Osteoblast (primary cell): ENCODE data around the gene PI4K2A. TPM values are rescaled to one million over a fixed set of nuclear protein-coding genes. Genes with fewer than 3 reads are reported as not detected.

Experiments used
- DNase-seq: peaks from one replicate; pipeline ENCODE4 v3.0.0; 2011; ENCODE audit warnings: low spot score, mixed read lengths; ENCODE audit not compliant: insufficient read length; ENCODE audit errors: missing footprints
- H2AFZ ChIP-seq: 2 replicates; pipeline ENCODE4 v1.6.0; 2011; ENCODE audit warnings: mild to moderate bottlenecking, low read length
- H3K27ac ChIP-seq: 2 replicates; pipeline ENCODE4 v1.5.1; 2011; ENCODE audit warnings: mild to moderate bottlenecking, low read depth, low read length, moderate library complexity
- H3K27me3 ChIP-seq: 2 replicates; pipeline ENCODE4 v1.6.0; 2012; ENCODE audit warnings: mild to moderate bottlenecking, control low read depth, inconsistent platforms, low read length, moderate library complexity; ENCODE audit not compliant: insufficient read depth
- H3K36me3 ChIP-seq: 2 replicates; pipeline ENCODE4 v1.5.1; 2011; ENCODE audit warnings: mild to moderate bottlenecking, low read length, control low read depth, moderate library complexity; ENCODE audit not compliant: insufficient read depth
- H3K4me1 ChIP-seq: 2 replicates; pipeline ENCODE4 v1.5.1; 2011; ENCODE audit warnings: mild to moderate bottlenecking, low read length, control low read depth, moderate library complexity; ENCODE audit not compliant: insufficient read depth
- H3K4me2 ChIP-seq: 2 replicates; pipeline ENCODE4 v1.6.0; 2011; ENCODE audit warnings: mild to moderate bottlenecking, low read length; ENCODE audit not compliant: insufficient read depth
- H3K4me3 ChIP-seq: fragments of 200-600 bp; sonication (generic); 3 replicates; pipeline ENCODE4 v1.5.1; 2012; ENCODE audit warnings: mild to moderate bottlenecking, low read length, inconsistent platforms; ENCODE audit not compliant: insufficient read depth
- H3K79me2 ChIP-seq: 2 replicates; pipeline ENCODE4 v1.6.0; 2012; ENCODE audit warnings: mild to moderate bottlenecking, low read length, control low read depth, inconsistent platforms; ENCODE audit not compliant: insufficient read depth
- H3K9me3 ChIP-seq: 2 replicates; pipeline ENCODE4 v1.5.1; 2011; ENCODE audit warnings: low read depth, low read length, control low read depth
- H4K20me1 ChIP-seq: 2 replicates; pipeline ENCODE4 v1.6.0; 2012; ENCODE audit warnings: mild to moderate bottlenecking, low read length, control low read depth; ENCODE audit not compliant: insufficient read depth
- total RNA-seq: library from RNA; depleted of rRNA; stranded (reverse); fragments of >200 nt; gene quantifications from 2 replicates; pipeline ENCODE4 v1.2.3, GENCODE V29; 2012
- TF ChIP-seq, protein P1 (sequence below): IDR thresholded peaks from 2 replicates; pipeline ENCODE4 v1.5.1; 2011; ENCODE audit warnings: mild to moderate bottlenecking, low read depth, low read length, moderate library complexity; ENCODE audit errors: extremely low read depth

PI4K2A gene
- total RNA-seq, 1 donor: 23.5 TPM

DNA sequence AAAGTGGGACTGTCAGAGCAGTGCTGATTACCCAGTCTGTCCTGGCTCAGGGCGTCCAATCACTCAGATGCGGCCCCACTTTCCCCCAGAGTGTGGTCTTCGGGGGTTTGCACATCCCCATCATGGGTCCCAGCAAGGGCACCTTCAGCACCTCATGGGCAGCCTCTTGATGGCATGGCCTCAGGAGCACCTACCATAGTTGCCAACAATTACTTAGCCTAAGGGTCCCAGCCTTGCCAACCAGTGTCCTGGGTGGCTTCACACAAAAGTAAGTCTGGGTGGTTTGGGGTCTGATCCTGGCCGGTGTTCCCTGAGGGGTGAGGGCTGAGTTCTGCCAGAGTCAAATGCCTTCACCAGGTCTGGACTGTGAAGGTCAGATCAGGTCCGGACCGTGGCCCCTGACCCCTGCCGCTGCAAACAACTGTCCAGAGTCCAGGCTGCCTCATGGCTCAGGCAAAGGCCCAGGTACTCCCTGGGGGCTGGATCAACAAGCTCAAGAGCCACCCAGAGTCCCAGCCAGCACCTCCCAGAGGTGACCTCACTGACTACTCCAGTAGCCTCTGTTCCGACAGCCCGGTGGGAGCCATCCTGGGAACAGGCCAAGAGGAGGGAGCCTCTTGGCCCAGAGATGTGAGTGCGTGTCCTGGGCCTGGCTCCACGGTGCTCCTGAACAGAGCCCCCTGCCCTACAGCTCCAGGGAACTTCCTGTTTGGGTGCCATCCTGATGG is 66.8 kb downstream of the PI4K2A start:
- TF ChIP-seq, protein P1, sequence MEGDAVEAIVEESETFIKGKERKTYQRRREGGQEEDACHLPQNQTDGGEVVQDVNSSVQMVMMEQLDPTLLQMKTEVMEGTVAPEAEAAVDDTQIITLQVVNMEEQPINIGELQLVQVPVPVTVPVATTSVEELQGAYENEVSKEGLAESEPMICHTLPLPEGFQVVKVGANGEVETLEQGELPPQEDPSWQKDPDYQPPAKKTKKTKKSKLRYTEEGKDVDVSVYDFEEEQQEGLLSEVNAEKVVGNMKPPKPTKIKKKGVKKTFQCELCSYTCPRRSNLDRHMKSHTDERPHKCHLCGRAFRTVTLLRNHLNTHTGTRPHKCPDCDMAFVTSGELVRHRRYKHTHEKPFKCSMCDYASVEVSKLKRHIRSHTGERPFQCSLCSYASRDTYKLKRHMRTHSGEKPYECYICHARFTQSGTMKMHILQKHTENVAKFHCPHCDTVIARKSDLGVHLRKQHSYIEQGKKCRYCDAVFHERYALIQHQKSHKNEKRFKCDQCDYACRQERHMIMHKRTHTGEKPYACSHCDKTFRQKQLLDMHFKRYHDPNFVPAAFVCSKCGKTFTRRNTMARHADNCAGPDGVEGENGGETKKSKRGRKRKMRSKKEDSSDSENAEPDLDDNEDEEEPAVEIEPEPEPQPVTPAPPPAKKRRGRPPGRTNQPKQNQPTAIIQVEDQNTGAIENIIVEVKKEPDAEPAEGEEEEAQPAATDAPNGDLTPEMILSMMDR: no peak
- H3K27ac ChIP-seq: no peak overlapping the region
- H3K79me2 ChIP-seq: no peaks in the 10 kb centered on the region
- peaks cover 20% of the 10 kb centered on the region for H3K4me1 ChIP-seq
- H3K4me2 ChIP-seq: no peak overlapping the region
- DNase-seq: no peak
- no peaks in the 10 kb centered on the region for H3K9me3 ChIP-seq
- H3K27me3 ChIP-seq: no peaks in the 10 kb centered on the region
- no peak overlapping the region for H2AFZ ChIP-seq
- no peaks in the 10 kb centered on the region for H4K20me1 ChIP-seq
- no peaks in the 10 kb centered on the region for H3K36me3 ChIP-seq
- no peak overlapping the region for H3K4me3 ChIP-seq

DNA sequence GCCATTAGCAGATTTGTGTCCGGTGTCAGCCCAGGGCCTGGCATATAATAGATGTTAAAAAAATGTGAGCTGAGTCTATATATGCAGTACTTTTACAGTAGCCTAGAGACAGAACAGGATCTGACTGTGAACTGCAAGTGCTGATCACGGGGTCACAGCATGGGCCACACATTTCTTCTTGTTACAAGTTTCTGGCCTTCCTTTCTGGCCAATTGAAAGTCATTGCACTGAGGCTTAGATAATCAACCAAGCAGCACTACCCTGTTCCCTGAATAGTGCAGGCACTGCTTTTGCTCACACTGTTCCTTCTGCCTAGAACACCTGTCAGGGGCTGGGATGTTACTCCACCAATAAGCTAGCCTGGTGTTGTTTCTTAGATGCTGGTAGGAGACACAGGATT is 67.7 kb downstream of the PI4K2A start:
- no peaks in the 10 kb centered on the region for H3K36me3 ChIP-seq
- H3K27me3 ChIP-seq: no peaks in the 10 kb centered on the region
- H3K4me1 ChIP-seq: peaks cover 25% of the 10 kb centered on the region
- H3K4me3 ChIP-seq: no peak overlapping the region
- TF ChIP-seq, protein P1: no peak
- no peaks in the 10 kb centered on the region for H3K79me2 ChIP-seq
- no peaks in the 10 kb centered on the region for H4K20me1 ChIP-seq
- H3K27ac ChIP-seq: no peak overlapping the region
- no peak overlapping the region for H2AFZ ChIP-seq
- DNase-seq: no peak
- H3K9me3 ChIP-seq: no peaks in the 10 kb centered on the region
- H3K4me2 ChIP-seq: no peak overlapping the region

DNA sequence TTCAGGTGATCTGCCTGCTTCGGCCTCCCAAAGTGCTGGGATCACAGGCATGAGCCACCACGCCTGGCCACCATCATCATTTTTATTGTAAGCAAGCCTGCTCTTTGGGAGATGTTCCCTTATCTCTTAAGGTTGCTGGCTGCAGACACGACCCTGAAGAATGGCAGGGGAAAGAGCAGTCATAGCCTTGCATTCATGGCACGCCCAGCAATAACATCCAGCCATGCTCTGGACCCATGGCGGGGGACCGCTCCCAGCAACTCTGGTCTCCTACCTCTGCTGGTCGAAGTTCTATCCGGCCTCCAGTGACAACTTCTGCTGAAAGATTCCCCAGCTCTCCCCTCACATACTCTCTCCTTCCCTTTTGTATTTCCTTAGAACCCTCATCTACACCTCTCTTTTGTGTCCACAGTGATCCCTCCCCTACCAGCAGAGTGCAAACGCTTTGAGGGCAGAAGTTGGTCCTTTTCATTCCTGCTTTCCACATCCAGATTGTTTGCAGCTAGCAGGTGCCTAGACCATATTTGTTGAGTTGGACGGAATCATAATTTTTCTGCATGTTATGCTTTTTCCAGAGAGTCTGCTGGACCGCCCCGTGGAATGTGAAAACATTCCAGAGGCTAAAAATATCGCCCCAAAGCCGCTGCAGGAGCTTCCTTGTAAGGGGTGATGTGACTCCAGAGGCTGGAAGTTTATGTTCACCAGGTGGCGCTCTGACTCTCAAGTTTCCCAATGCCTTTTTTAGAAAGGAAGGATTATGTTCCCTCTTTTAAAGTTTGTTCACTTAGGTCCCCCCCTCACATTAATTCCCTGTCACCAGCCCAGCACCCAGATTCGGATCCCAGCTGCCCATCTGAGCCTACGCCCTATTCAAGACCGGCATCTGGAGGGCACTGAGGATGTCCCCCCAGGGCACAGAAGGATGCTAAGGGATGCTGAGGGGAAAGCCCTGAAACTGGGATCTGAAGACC is 68.8 kb downstream of the PI4K2A start:
- TF ChIP-seq, protein P1: peak; percentile 80
- no peaks in the 10 kb centered on the region for H3K9me3 ChIP-seq
- peaks cover 5% of the 10 kb centered on the region for H3K79me2 ChIP-seq
- H4K20me1 ChIP-seq: no peaks in the 10 kb centered on the region
- no peaks in the 10 kb centered on the region for H3K27me3 ChIP-seq
- H3K27ac ChIP-seq: no peak overlapping the region
- H3K4me3 ChIP-seq: no peak overlapping the region
- H3K4me2 ChIP-seq: peak overlapping the region; percentile 26
- no peak overlapping the region for H2AFZ ChIP-seq
- H3K36me3 ChIP-seq: no peaks in the 10 kb centered on the region
- peaks cover 25% of the 10 kb centered on the region for H3K4me1 ChIP-seq
- DNase-seq: peak; percentile 94
